Neuronal stem cell (in vitro differentiated cells): ENCODE data around the gene RIPOR3.
A peak's percentile ranks its signal among the peaks of the same experiment; 100 is the strongest.

ENCODE experiments used
- DNase-seq: peaks from one replicate; pipeline ENCODE4 v3.0.0-alpha.2; 2013; ENCODE audit warnings: low spot score
- H2AFZ ChIP-seq: one replicate; pipeline ENCODE4 v1.6.1; 2013; ENCODE audit warnings: mild to moderate bottlenecking, low read length, inconsistent platforms
- H2AK5ac ChIP-seq: 2 replicates; pipeline ENCODE4 v1.6.1; 2013; ENCODE audit warnings: low read depth, mild to moderate bottlenecking, inconsistent platforms, low read length, moderate library complexity, mixed read lengths
- H2BK120ac ChIP-seq: 2 replicates; pipeline ENCODE4 v1.6.1; 2013; ENCODE audit warnings: low read depth, mild to moderate bottlenecking, inconsistent platforms, low read length, moderate library complexity, mixed read lengths
- H2BK12ac ChIP-seq: one replicate; pipeline ENCODE4 v1.6.1; 2013; ENCODE audit warnings: low read length, inconsistent platforms
- H2BK15ac ChIP-seq: 2 replicates; pipeline ENCODE4 v1.6.1; 2013; ENCODE audit warnings: mild to moderate bottlenecking, low read length, inconsistent platforms, mixed read lengths
- H2BK5ac ChIP-seq: one replicate; pipeline ENCODE4 v1.6.1; 2013; ENCODE audit warnings: inconsistent platforms, mild to moderate bottlenecking, low read length, moderate library complexity
- H3K14ac ChIP-seq: one replicate; pipeline ENCODE4 v1.6.1; 2013; ENCODE audit warnings: low read length, inconsistent platforms
- H3K18ac ChIP-seq: 2 replicates; pipeline ENCODE4 v1.6.1; 2013; ENCODE audit warnings: low read length, inconsistent platforms
- H3K23ac ChIP-seq: 2 replicates; pipeline ENCODE4 v1.6.1; 2013; ENCODE audit warnings: low read depth, mild to moderate bottlenecking, mixed read lengths, low read length, inconsistent platforms; ENCODE audit not compliant: poor library complexity
- H3K27ac ChIP-seq: replicated peaks from 3 replicates; pipeline ENCODE4 v1.5.1; 2013; ENCODE audit warnings: low read length, inconsistent platforms
- H3K27me3 ChIP-seq, 3 experiments: 2 replicates each; pipeline ENCODE4 v1.6.1; 2013; ENCODE audit warnings: low read length in 3 of 3, mild to moderate bottlenecking in 2 of 3, inconsistent platforms in 1 of 3, low read depth in 1 of 3, mixed read lengths in 1 of 3, moderate library complexity in 1 of 3; ENCODE audit not compliant: control insufficient read depth in 3 of 3, insufficient read depth in 3 of 3
- H3K36me3 ChIP-seq, 2 donors: replicated peaks in 1 of 2; 2 replicates each; pipeline ENCODE4 v1.6.1; 2013; ENCODE audit warnings: low read length in 2 of 2; ENCODE audit not compliant: control insufficient read depth in 2 of 2, insufficient read depth in 2 of 2
- H3K4ac ChIP-seq: 2 replicates; pipeline ENCODE4 v1.6.1; 2013; ENCODE audit warnings: inconsistent platforms, mild to moderate bottlenecking, low read length, moderate library complexity
- H3K4me1 ChIP-seq, 2 donors: 1 replicate in 1 of 2; 2 replicates in 1 of 2; pipeline ENCODE4 v1.6.1; 2013; ENCODE audit warnings: low read length in 2 of 2, low read depth in 1 of 2; ENCODE audit not compliant: control insufficient read depth in 2 of 2, insufficient read depth in 1 of 2
- H3K4me2 ChIP-seq: one replicate; pipeline ENCODE4 v1.6.1; 2013; ENCODE audit warnings: mild to moderate bottlenecking, low read length, inconsistent platforms; ENCODE audit not compliant: insufficient read depth, poor library complexity, severe bottlenecking
- H3K4me3 ChIP-seq, 2 donors: 2 replicates each; pipeline ENCODE4 v1.5.1; 2013; ENCODE audit warnings: low read length in 2 of 2, mild to moderate bottlenecking in 2 of 2, inconsistent platforms in 1 of 2, moderate library complexity in 1 of 2
- H3K79me1 ChIP-seq: one replicate; pipeline ENCODE4 v1.6.1; 2013; ENCODE audit warnings: low read depth, mild to moderate bottlenecking, inconsistent platforms, low read length, moderate library complexity
- H3K9ac ChIP-seq: one replicate; pipeline ENCODE4 v1.6.1; 2013; ENCODE audit warnings: mild to moderate bottlenecking, low read depth, low read length, inconsistent platforms; ENCODE audit not compliant: poor library complexity
- H3K9me3 ChIP-seq, 2 donors: replicated peaks in 1 of 2; 2 replicates each; pipeline versions ENCODE3 to v1.6.1; 2013; ENCODE audit warnings: low read length in 2 of 2, mild to moderate bottlenecking in 2 of 2, inconsistent platforms in 1 of 2, low read depth in 1 of 2, mixed read lengths in 1 of 2, moderate library complexity in 1 of 2; ENCODE audit not compliant: control insufficient read depth in 2 of 2, insufficient read depth in 1 of 2
- H4K8ac ChIP-seq: one replicate; pipeline ENCODE4 v1.6.1; 2013; ENCODE audit warnings: low read depth, mild to moderate bottlenecking, inconsistent platforms, low read length, moderate library complexity
- H4K91ac ChIP-seq: one replicate; pipeline ENCODE4 v1.6.1; 2013; ENCODE audit warnings: low read length, low read depth, mild to moderate bottlenecking, inconsistent platforms; ENCODE audit not compliant: poor library complexity
- WGBS, 2 donors: extraction: QIAGEN DNeasy Blood & Tissue Kit; methylation state at CpG; one replicate each; pipeline ENCODE4 v1.1.7; 2013; ENCODE audit warnings: missing lambda C conversion rate in 2 of 2, mixed read lengths in 1 of 2; ENCODE audit not compliant: insufficient read length in 2 of 2, insufficient replicate concordance in 1 of 2; ENCODE audit errors: extremely low coverage in 2 of 2; 5-methylcytosine and 5-hydroxymethylcytosine counted together

Gene RIPOR3

DNA sequence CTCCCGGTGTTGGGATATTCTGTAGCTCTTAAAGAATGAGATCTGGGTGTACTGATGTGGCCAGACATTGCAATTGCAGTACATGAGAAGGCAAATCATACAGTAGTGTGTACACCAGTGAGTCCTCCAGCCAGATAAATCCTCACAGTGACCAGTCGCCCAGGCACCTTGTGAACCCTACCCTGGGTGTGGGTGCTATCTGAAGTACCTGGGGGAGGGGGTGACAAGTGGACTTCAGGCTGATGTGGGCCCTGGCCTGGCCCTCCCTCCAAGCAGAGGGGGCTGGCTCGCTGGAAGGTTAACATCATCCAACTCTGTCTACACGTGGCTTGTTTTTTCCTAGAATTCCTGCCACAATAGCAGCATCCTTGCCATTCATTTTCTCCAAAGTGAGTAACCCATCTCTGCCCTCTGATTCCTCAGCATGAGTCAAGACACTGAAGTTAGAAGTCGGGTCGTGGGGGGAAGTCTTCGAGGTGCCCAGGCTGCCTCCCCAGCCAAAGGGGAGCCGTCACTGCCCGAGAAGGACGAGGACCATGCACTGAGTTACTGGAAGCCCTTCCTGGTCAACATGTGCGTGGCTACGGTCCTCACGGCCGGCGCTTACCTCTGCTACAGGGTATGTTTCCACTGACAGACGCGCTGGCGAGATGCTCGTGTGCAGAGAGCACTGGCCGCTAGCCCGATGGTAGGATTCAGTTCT lies 110.3 kb downstream of the RIPOR3 start:
- Histone ChIP-seq H2BK12ac (no peak overlapping the region), H4K91ac (no peak overlapping the region), H3K27ac (no peak overlapping the region), H3K4me1 (peaks cover 0 to 3% of the 10 kb centered on the region in 2 donors), H3K4me2 (no peak overlapping the region), H4K8ac (no peak overlapping the region), H3K79me1 (no peaks in the 10 kb centered on the region), H2AFZ (no peak overlapping the region), H3K9me3 (no peaks in the 10 kb centered on the region), H3K27me3 (no peaks in the 10 kb centered on the region), H3K9ac (no peak overlapping the region), H2BK5ac (no peak overlapping the region), H3K36me3 (peaks cover 42 to 93% of the 10 kb centered on the region in 2 donors), H3K4ac (no peak overlapping the region), H2BK15ac (no peak overlapping the region), H2BK120ac (no peak overlapping the region), H3K23ac (peak overlapping the region; percentile 46), H3K4me3 (no peak overlapping the region), H2AK5ac (no peak overlapping the region), H3K14ac (no peak overlapping the region), H3K18ac (no peak overlapping the region)
- no CpG with 5 or more reads among the region's 21 CpGs for WGBS, 2 donors
- DNase-seq: no peak

DNA sequence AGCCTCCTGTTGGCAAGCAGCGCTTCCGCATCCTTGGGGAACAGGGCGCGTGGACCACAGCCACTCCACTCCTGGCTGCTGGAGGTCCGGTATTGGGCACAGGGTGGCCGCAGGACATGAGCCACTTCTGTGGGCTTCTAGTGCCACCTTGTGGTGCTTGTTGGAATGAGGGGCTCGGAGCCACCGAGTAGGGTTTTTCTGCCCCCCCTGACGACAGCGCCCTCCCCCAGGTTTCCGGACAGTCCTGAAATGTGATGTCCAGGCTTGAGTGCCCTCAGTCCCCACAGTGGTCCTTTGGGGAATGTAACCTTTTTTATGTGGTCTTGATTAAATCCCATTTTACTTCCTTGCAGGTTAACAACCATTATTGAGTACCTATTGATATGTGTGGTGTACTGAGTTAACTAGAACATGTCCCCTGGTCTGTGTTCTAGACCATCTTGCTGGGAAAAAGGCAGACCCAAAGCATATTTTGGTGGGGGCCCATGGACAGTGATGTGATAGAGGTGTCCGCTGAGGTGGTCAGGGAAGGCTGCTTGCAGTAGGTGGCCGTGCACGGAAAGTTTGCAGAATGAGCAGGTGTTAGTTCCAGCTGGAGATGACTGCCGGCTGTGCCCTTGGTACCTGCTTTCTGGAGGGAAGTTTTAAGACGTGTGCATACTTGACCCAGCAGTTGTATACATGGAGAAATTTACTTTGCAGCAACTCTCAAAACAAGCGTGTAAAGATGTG lies 111.2 kb downstream of the RIPOR3 start:
- Histone ChIP-seq H3K9me3 (no peaks in the 10 kb centered on the region), H3K79me1 (no peaks in the 10 kb centered on the region), H3K14ac (no peak overlapping the region), H4K91ac (no peak overlapping the region), H4K8ac (no peak overlapping the region), H2BK120ac (no peak overlapping the region), H2AK5ac (no peak overlapping the region), H3K23ac (no peak overlapping the region), H3K36me3 (peaks cover 43 to 93% of the 10 kb centered on the region in 2 donors), H3K27ac (no peak overlapping the region), H2BK5ac (no peak overlapping the region), H3K4me3 (no peak overlapping the region), H2BK12ac (no peak overlapping the region), H3K4me1 (peaks cover 0 to 3% of the 10 kb centered on the region in 2 donors), H3K4ac (no peak overlapping the region), H3K4me2 (no peak overlapping the region), H2AFZ (no peak overlapping the region), H3K27me3 (no peaks in the 10 kb centered on the region), H2BK15ac (no peak overlapping the region), H3K18ac (no peak overlapping the region), H3K9ac (no peak overlapping the region)
- DNase-seq: peak; percentile 51
- no CpG with 5 or more reads among the region's 17 CpGs for WGBS, 2 donors

DNA sequence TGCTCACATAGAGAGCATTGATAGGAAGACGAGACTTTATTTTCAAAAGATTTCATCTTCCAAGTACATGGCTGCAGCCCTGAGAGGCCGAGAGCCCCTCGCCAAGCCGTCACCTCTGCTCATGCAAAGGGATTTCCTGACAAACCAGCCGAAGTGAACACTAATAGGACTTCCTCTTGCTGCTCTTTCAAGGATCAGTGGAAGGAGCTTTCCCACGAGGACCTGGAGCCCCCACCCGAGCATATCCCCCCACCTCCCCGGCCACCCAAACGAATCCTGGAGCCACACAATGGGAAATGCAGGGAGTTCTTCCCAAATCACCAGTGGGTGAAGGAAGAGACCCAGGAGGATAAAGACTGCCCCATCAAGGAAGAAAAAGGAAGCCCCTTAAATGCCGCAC lies 111.8 kb downstream of the RIPOR3 start:
- H4K8ac ChIP-seq: no peak overlapping the region
- H3K9ac ChIP-seq: no peak overlapping the region
- H3K27me3 ChIP-seq: no peaks in the 10 kb centered on the region
- H2AFZ ChIP-seq: no peak overlapping the region
- no peak overlapping the region for H3K18ac ChIP-seq
- H4K91ac ChIP-seq: no peak overlapping the region
- no peak overlapping the region for H3K4ac ChIP-seq
- H2BK120ac ChIP-seq: no peak overlapping the region
- no peak overlapping the region for H2BK12ac ChIP-seq
- H2BK15ac ChIP-seq: no peak overlapping the region
- no peaks in the 10 kb centered on the region for H3K79me1 ChIP-seq
- no peak overlapping the region for H3K4me3 ChIP-seq
- WGBS, 2 donors: no CpG with 5 or more reads among the region's 10 CpGs
- no peak overlapping the region for H3K4me2 ChIP-seq
- H3K36me3 ChIP-seq: peaks cover 50 to 95% of the 10 kb centered on the region in 2 donors
- no peak overlapping the region for H3K27ac ChIP-seq
- no peak overlapping the region for H3K23ac ChIP-seq
- H3K4me1 ChIP-seq: peaks cover 0 to 3% of the 10 kb centered on the region in 2 donors
- H2AK5ac ChIP-seq: no peak overlapping the region
- H2BK5ac ChIP-seq: no peak overlapping the region
- DNase-seq: no peak
- H3K14ac ChIP-seq: no peak overlapping the region
- H3K9me3 ChIP-seq: no peaks in the 10 kb centered on the region

DNA sequence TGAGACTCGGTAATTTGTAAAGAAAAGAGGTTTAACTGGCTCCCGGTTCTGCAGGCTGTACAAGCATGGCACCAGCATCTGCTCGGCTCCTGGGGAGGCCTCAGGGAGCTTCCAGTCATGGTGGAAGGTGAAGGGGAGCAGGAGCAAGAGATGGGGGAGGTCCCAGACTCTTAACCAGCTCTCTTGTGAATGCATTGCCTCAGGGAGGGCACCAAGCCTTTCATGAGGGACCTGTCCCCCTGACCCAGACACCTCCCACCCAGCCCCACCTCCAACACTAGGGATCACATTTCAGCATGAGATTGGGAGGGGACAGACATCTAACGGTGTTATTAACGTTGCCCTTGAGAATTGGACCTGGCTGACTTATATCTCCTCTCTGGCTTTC lies 112.6 kb downstream of the RIPOR3 start:
- Histone ChIP-seq H3K36me3 (peaks cover 50 to 97% of the 10 kb centered on the region in 2 donors), H3K27me3 (no peaks in the 10 kb centered on the region), H3K9me3 (no peaks in the 10 kb centered on the region), H3K4me3 (no peak overlapping the region), H3K18ac (no peak overlapping the region), H2AFZ (no peak overlapping the region), H2AK5ac (no peak overlapping the region), H4K91ac (no peak overlapping the region), H3K4ac (no peak overlapping the region), H2BK15ac (no peak overlapping the region), H3K4me1 (peaks cover 0 to 3% of the 10 kb centered on the region in 2 donors), H3K27ac (no peak overlapping the region), H2BK12ac (no peak overlapping the region), H2BK5ac (no peak overlapping the region), H3K14ac (no peak overlapping the region), H3K23ac (no peak overlapping the region), H3K9ac (no peak overlapping the region), H4K8ac (no peak overlapping the region), H3K4me2 (no peak overlapping the region), H3K79me1 (no peaks in the 10 kb centered on the region), H2BK120ac (no peak overlapping the region)
- DNase-seq: no peak
- WGBS, 2 donors: no CpG with 5 or more reads among the region's 5 CpGs
